T-helper 2 cell treated with Interferon-gamma antibody and Interleukin-4, amounts not matched to agents 100 ng/mL and 5 ng/mL, for 36 hours (primary cell): ENCODE measurements around the gene PCDHGA10. TPM values are rescaled to one million over a fixed set of nuclear protein-coding genes. Genes with fewer than 3 reads are reported as not detected.
"Not testable (repeated sequence)": the region's sequence is repeated elsewhere in the genome, so short reads cannot be mapped to it uniquely, and the experiment has no call there.

Experiments used
- intact Hi-C: fragments of 100-400 bp; cut with micrococcal nuclease; formaldehyde crosslinking; loops from one replicate; pipeline ENCODE4 v1.15.1; 2023
- total RNA-seq: library from RNA; stranded (reverse); gene quantifications from 2 replicates; pipeline ENCODE4 v1.2.3, GENCODE V29; 2022

The PCDHGA10 gene
- total RNA-seq, 1 donor from 2014 or later = 0.34 TPM

DNA sequence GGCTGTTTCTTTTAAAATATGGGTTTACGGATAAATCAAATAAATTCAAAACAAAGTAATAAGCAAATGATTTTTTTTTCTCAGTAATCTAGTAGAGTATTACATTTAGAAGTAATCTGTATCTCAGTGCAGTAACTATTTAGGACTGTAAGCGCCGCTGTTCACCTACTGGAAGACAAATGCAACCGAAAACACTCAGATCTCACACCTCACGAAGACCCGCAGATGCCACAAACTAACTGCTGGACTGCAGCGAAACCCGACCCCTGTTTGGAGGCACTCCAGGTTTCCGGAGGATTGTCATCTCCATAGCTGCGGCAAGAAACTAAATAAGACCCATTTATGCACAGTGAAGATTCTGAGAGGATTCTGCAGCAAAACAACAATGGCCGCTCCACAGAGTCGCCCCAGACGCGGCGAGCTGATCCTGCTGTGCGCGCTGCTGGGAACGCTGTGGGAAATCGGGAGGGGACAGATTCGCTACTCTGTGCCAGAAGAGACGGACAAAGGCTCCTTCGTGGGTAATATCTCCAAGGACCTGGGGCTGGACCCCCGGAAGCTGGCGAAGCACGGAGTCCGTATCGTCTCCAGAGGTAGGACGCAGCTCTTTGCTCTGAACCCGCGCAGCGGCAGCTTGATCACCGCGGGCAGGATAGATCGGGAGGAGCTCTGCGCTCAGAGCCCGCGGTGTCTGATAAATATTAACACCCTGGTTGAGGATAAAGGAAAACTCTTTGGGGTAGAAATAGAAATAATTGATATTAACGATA is 20.2 kb upstream of the PCDHGA10 start, which contains the start of gene PCDHGA8:
Gene PCDHGA8, plus strand, starts transcription at position 205 of the 770 bp plus-strand sequence. Its CDS starts 181 bp downstream, at position 386.
- intact Hi-C loops = no loop called here

DNA sequence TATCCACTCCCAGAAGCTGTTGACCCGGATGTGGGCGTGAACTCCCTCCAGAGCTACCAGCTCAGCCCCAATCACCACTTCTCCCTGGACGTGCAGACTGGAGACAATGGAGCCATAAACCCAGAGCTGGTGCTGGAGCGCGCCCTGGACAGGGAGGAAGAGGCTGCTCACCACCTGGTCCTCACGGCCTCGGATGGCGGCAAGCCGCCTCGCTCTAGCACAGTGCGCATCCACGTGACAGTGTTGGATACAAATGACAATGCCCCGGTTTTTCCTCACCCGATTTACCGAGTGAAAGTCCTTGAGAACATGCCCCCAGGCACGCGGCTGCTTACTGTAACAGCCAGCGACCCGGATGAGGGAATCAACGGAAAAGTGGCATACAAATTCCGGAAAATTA is 19.5 kb upstream of the PCDHGA10 start:
- intact Hi-C loops = no loop called here

DNA sequence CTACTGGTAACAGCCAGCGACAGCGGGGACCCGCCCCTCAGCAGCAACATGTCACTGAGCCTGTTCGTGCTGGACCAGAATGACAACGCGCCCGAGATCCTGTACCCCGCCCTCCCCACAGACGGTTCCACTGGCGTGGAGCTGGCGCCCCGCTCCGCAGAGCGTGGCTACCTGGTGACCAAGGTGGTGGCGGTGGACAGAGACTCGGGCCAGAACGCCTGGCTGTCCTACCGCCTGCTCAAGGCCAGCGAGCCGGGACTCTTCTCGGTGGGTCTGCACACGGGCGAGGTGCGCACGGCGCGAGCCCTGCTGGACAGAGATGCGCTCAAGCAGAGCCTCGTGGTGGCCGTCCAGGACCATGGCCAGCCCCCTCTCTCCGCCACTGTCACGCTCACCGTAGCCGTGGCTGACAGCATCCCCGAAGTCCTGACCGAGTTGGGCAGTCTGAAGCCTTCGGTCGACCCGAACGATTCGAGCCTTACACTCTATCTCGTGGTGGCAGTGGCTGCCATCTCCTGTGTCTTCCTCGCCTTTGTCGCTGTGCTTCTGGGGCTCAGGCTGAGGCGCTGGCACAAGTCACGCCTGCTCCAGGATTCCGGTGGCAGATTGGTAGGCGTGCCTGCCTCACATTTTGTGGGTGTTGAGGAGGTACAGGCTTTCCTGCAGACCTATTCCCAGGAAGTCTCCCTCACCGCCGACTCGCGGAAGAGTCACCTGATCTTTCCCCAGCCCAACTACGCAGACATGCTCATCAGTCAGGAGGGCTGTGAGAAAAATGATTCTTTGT is 18.2 kb upstream of the PCDHGA10 start:
- intact Hi-C loops = not testable (repeated sequence)

DNA sequence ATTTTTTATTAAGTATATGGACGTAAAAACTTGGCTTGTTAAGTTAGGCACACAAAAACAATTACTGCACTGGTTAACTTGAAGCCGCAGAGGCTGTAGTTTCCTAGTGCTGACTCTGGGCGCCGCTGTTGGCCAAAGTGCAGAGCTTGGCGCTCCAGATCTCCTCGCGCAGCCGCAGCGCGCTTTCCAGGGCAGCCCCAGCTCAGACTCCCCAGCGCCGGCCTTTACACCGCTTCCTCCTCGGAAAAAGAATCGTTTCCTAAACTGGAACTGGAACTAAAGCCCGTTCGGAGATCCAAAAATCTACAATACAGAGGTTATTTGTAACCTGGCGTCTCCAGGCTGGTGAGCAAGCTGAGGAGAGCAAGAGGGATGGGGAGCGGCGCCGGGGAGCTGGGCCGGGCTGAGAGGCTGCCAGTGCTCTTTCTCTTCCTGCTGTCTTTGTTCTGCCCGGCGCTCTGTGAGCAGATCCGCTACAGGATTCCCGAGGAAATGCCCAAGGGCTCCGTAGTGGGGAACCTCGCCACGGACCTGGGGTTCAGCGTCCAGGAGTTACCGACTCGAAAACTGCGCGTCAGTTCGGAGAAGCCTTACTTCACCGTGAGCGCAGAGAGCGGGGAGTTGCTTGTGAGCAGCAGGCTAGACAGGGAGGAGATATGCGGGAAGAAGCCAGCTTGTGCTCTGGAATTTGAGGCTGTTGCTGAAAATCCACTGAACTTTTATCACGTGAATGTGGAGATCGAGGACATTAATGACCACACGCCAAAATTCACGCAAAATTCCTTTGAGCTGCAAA is 14.8 kb upstream of the PCDHGA10 start, which contains the start of gene PCDHGB5:
Gene PCDHGB5, plus strand, starts transcription at position 192 of the 796 bp plus-strand sequence. Its CDS starts 181 bp downstream, at position 373.
- intact Hi-C loops = not testable (repeated sequence)

DNA sequence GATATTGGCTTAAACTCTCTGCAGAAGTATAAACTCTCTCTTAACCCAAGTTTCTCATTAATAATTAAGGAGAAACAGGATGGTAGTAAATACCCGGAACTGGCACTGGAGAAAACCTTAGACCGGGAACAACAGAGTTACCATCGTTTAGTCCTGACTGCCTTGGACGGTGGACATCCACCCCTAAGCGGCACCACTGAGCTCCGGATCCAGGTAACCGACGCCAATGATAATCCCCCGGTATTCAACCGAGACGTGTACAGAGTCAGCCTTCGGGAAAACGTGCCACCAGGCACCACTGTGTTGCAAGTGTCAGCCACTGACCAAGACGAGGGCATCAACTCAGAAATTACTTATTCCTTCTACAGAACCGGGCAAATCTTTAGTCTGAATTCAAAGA is 14.2 kb upstream of the PCDHGA10 start:
- intact Hi-C loops = no loop called here

DNA sequence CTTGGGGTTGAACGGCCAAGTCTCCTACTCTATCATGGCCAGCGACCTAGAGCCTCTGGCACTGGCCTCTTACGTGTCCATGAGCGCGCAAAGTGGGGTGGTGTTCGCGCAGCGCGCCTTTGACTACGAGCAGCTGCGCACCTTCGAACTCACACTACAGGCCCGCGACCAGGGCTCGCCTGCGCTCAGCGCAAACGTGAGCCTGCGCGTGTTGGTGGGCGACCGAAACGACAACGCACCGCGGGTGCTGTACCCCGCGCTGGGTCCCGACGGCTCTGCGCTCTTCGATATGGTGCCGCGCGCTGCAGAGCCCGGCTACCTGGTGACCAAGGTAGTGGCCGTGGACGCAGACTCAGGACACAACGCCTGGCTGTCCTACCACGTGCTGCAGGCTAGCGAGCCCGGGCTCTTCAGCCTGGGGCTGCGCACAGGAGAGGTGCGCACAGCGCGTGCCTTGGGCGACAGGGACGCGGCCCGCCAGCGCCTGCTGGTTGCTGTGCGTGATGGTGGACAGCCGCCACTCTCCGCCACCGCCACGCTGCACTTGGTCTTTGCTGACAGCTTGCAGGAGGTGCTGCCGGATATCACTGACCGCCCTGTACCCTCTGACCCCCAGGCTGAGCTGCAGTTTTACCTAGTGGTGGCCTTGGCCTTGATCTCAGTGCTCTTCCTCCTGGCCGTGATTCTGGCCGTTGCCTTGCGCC is 13.1 kb upstream of the PCDHGA10 start:
- intact Hi-C loops = no loop called here

DNA sequence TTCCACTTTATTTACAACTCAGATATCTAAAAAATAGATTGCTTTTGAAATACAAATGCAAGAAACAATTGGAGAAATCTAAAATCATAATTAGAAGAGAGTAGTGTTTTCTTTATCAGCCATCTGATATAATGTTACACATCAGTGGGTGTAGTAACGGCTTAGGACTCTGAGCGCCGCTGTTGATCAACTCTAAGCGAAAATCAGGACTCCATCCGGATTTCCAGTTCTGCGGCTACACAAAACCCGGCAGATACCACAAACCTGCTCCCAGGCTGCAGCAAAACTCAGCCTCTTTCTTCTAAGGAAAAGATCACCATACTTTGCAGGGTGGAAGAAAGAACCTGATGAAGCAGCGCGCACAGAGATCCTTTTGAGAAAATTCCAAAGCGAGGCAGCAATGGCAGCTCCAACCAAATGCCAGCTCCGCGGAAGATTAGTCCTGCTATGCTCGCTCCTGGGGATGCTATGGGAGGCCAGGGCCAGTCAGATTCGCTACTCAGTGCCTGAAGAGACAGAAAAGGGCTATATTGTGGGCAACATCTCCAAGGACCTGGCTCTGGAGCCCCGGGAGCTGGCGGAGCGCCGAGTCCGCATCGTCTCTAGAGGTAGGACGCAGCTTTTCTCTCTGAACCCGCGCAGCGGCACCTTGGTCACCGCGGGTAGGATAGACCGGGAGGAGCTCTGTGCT is 10.1 kb upstream of the PCDHGA10 start, which contains the start of gene PCDHGA9:
Gene PCDHGA9, plus strand, starts transcription at position 226 of the 691 bp plus-strand sequence. Its CDS starts 175 bp downstream, at position 401.
- intact Hi-C loops = no loop called here

DNA sequence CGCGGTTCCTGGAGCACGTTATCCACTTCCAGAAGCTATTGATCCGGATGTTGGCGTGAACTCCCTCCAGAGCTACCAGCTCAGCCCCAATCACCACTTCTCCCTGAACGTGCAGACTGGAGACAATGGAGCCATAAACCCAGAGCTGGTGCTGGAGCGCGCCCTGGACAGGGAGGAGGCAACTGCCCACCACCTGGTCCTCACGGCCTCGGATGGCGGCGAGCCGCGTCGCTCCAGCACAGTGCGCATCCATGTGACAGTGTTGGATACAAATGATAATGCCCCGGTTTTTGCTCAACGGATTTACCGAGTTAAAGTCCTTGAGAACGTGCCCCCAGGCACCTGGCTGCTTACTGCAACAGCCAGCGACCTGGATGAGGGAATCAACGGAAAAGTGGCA is 9.4 kb upstream of the PCDHGA10 start:
- intact Hi-C loops = no loop called here

DNA sequence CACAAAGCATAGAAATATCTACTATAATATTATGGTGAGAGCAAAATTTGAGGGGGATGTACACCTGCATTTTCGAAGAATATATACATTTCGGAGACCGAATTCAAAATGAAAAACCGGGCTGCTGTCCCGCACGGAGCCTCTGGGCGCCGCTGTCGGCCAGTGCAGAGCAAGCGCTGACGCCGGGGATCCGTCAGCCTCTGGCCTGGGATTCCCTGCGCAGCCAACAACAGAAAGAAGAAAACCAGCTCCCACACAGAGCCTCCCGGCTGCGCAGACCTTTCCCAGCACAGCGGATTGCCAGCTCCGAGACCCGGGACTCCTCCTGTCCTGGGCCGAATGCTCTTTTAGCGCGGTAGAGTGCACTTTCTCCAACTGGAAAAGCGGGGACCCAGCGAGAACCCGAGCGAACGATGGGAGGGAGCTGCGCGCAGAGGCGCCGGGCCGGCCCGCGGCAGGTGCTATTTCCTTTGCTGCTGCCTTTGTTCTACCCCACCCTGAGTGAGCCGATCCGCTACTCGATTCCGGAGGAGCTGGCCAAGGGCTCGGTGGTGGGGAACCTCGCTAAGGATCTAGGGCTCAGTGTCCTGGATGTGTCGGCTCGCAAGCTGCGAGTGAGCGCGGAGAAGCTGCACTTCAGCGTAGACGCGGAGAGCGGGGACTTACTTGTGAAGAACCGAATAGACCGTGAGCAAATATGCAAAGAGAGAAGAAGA is 4.8 kb upstream of the PCDHGA10 start, which contains the start of gene PCDHGB6:
Gene PCDHGB6, plus strand, starts transcription at position 232 of the 716 bp plus-strand sequence. Its CDS starts 182 bp downstream, at position 414.
- intact Hi-C loops = not testable (repeated sequence)

DNA sequence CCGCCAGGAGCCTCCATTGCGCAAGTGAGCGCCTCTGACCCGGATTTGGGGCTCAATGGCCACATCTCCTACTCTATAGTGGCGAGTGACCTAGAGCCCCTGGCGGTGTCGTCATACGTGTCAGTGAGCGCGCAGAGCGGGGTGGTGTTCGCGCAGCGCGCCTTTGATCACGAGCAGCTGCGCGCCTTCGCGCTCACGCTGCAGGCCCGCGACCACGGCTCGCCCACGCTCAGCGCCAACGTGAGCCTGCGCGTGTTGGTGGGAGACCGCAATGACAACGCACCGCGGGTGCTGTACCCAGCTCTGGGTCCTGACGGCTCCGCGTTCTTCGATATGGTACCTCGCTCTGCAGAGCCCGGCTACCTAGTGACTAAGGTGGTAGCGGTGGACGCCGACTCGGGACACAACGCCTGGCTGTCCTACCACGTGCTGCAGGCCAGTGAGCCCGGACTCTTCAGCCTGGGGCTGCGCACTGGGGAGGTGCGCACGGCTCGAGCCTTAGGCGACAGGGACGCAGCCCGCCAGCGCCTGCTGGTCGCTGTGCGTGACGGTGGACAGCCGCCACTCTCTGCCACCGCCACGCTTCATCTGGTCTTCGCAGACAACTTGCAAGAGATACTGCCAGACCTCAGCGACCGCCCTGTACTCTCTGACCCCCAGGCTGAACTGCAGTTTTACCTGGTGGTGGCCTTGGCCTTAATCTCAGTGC is 3.0 kb upstream of the PCDHGA10 start:
- intact Hi-C loops = loop anchor here (5.0 to 10.0 kb wide), 2 partner anchors 87 to 175 kb away; partner anchors contain the start of gene TAF7

DNA sequence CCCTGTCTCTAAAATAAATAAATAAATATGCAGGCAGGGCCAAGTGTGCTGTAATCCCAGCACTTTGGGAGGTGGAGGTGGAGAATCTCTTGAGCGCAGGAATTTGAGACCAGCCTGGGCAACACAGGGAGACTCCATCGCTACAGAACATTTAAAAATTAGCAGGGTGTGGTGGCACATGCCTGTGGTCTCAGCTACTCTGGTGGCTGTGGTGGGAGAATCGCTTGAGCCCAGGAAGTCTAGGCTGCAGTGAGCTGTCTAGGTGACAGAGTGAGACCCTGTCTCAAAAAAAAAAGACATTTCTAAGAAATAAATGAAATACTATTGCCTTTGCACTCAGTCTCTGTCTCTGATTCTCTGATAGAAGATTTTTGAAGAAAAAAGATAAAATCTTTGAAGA is 1.2 kb upstream of the PCDHGA10 start:
- intact Hi-C loops = loop anchor here (5.0 to 10.0 kb wide), 2 partner anchors 89 to 177 kb away; partner anchors contain the start of gene TAF7

DNA sequence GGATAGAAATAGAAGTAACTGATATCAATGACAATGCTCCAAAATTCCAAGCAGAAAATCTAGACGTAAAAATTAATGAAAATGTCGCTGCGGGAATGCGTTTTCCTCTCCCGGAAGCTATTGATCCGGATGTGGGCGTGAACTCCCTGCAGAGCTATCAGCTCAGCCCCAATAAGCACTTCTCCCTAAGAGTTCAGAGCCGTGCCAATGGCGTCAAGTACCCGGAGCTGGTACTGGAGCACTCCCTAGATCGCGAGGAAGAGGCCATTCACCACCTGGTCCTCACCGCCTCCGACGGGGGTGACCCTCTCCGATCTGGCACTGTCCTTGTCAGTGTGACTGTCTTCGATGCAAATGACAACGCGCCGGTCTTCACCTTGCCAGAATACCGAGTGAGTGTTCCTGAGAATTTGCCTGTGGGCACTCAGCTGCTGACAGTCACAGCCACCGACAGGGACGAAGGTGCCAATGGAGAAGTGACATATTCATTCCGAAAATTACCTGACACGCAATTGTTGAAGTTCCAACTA is 818 bp downstream of the PCDHGA10 start:
- intact Hi-C loops = loop anchor here (2.0 to 10.0 kb wide), 4 partner anchors 91 to 179 kb away; partner anchors contain the start of gene TAF7

DNA sequence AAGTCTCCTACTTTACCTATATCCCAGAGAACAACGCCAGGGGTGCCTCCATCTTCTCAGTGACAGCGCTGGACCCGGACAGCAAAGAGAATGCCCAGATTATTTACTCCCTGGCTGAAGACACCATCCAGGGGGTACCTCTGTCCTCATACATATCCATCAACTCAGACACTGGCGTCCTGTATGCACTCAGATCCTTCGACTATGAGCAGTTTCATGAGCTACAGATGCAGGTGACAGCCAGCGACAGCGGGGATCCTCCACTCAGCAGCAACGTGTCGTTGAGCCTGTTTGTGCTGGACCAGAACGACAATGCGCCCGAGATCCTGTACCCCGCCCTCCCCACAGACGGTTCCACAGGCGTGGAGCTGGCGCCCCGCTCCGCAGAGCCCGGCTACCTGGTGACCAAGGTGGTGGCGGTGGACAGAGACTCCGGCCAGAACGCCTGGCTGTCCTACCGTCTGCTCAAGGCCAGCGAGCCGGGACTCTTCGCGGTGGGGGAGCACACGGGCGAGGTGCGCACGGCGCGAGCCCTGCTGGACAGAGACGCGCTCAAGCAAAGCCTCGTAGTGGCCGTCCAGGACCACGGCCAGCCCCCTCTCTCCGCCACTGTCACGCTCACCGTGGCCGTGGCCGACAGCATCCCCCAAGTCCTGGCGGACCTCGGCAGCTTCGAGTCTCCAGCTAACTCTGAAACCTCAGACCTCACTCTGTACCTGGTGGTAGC is 1.9 kb downstream of the PCDHGA10 start:
- intact Hi-C loops = loop anchor here (5.0 to 10.0 kb wide), 2 partner anchors 92 to 180 kb away; partner anchors contain the start of gene TAF7

DNA sequence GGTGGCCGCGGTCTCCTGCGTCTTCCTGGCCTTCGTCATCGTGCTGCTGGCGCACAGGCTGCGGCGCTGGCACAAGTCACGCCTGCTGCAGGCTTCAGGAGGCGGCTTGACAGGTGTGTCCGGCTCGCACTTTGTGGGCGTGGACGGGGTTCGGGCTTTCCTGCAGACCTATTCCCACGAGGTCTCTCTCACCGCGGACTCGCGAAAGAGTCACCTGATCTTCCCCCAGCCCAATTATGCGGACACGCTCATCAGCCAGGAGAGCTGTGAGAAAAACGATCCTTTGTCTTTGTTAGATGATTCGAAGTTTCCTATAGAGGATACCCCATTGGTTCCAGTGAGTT is 2.5 kb downstream of the PCDHGA10 start:
- intact Hi-C loops = loop anchor here (10.0 kb wide), 1 partner anchor 180 kb away; no protein-coding TSS in a partner anchor

DNA sequence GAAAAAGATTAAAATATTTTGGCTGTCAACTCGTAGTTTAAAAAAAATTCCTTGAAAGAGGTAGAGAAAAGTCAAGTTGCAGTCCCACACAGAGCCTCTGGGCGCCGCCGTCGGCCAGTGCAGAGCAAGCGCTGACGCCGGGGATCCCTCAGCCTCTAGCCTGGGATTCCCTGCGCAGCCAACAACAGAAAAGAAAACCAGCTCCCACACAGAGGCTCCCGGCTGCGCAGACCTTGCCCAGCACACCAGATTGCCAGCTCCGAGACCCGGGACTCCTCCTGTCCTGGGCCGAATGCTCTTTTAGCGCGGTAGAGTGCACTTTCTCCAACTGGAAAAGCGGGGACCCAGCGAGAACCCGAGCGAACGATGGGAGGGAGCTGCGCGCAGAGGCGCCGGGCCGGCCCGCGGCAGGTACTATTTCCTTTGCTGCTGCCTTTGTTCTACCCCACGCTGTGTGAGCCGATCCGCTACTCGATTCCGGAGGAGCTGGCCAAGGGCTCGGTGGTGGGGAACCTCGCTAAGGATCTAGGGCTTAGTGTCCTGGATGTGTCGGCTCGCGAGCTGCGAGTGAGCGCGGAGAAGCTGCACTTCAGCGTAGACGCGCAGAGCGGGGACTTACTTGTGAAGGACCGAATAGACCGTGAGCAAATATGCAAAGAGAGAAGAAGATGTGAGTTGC is 4.8 kb downstream of the PCDHGA10 start, which contains the start of gene PCDHGB7:
Gene PCDHGB7, plus strand, starts transcription at position 184 of the 679 bp plus-strand sequence. Its CDS starts 183 bp downstream, at position 367.
- intact Hi-C loops = loop anchor here (1.0 to 10.0 kb wide), 2 partner anchors 95 to 183 kb away; no protein-coding TSS in a partner anchor
